ENCODE data around the gene WSCD1.

Gene WSCD1

DNA sequence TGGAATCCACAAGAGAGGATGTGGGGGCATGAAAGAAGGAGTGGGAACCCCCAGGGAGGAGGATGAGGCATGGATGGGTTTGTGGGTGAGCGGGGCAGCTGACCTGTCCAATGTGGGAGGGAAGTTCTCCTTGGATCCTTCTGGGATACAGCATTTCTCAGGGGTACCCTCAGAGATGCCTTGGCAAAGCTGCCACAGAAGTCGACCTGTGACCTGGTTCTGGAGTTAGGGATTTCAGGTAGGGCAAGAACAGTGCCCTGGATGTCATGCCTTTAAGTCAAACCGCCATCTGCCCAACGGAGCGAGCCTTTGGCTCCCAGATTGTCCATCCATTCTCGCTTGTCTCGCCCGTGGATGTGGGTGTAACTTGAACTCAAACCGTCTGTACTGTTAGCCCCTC, 30.0 kb downstream of the WSCD1 start:
- H3F3A ChIP-seq (ENCODE audit: insufficient read depth, low read length): no peaks in the 10 kb centered on the region
- no peak overlapping the region for H3K4me2 ChIP-seq (ENCODE audit: low read length)
- H3K9me2 ChIP-seq (ENCODE audit: low read depth, low read length): no peaks in the 10 kb centered on the region
- H3K4me1 ChIP-seq (ENCODE audit: insufficient read depth, low read length, severe bottlenecking): no peaks in the 10 kb centered on the region
- H3K4me3 ChIP-seq (ENCODE audit: low read depth, low read length, poor library complexity, severe bottlenecking): no peak overlapping the region
- no peak overlapping the region for H3K9ac ChIP-seq (ENCODE audit: low read length)
- H3K27me3 ChIP-seq (ENCODE audit: insufficient read depth, low read length): no peaks in the 10 kb centered on the region; the same call in 1 of the 2 replicates
- H2AFZ ChIP-seq (ENCODE audit: low read length): no peak overlapping the region
- H3K36me3 ChIP-seq (ENCODE audit: insufficient read depth, low read length): no peaks in the 10 kb centered on the region
- H4K20me1 ChIP-seq (ENCODE audit: insufficient read depth, low read length): no peaks in the 10 kb centered on the region
- no peaks in the 10 kb centered on the region for H3K9me3 ChIP-seq (ENCODE audit: low read length)
- H3K79me2 ChIP-seq (ENCODE audit: insufficient read depth, low read length): no peaks in the 10 kb centered on the region
- no peak overlapping the region for H3K27ac ChIP-seq (ENCODE audit: low read depth, low read length, poor library complexity, severe bottlenecking)
- no peak for TF ChIP-seq EZH2 (IDR thresholded peaks at IDR 0.05; ENCODE audit: borderline replicate concordance, low read length)
- TF ChIP-seq, protein P1, sequence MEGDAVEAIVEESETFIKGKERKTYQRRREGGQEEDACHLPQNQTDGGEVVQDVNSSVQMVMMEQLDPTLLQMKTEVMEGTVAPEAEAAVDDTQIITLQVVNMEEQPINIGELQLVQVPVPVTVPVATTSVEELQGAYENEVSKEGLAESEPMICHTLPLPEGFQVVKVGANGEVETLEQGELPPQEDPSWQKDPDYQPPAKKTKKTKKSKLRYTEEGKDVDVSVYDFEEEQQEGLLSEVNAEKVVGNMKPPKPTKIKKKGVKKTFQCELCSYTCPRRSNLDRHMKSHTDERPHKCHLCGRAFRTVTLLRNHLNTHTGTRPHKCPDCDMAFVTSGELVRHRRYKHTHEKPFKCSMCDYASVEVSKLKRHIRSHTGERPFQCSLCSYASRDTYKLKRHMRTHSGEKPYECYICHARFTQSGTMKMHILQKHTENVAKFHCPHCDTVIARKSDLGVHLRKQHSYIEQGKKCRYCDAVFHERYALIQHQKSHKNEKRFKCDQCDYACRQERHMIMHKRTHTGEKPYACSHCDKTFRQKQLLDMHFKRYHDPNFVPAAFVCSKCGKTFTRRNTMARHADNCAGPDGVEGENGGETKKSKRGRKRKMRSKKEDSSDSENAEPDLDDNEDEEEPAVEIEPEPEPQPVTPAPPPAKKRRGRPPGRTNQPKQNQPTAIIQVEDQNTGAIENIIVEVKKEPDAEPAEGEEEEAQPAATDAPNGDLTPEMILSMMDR (IDR thresholded peaks at IDR 0.05; ENCODE audit: low read length): no peak

DNA sequence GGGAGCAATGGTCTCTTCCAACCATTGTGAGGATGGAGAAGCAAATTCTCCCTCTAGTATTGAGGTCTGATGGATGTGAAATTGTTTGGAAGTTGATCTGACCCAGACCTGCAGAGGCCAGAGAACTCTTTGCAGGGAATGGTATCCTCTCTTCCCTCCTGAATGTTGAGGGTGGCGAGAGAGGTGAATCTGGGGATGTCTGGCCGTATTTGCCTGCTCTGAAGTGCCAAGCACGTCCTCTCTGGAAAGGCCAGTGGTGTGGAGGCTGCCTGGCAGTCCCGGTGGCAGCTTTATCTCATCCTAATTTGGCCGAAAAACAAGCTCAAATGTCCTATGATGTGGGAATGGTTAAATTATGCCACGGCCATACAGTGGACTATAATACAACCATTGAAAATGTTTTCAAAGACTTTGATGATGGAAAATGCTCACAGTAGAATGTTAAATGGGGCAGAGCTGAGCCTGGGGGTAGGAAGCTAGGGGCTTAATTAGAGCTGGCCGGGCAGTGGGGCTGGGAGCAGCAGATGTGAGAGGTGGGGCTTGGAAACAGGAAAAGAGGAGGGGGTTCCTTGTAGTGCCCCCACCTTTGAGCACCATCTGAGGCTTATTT, 30.8 kb downstream of the WSCD1 start:
- Histone ChIP-seq H3K36me3 (ENCODE audit: insufficient read depth, low read length) (no peaks in the 10 kb centered on the region), H3F3A (ENCODE audit: insufficient read depth, low read length) (no peaks in the 10 kb centered on the region), H3K9ac (ENCODE audit: low read length) (no peak overlapping the region), H2AFZ (ENCODE audit: low read length) (no peak overlapping the region), H3K27me3 (ENCODE audit: insufficient read depth, low read length) (no peaks in the 10 kb centered on the region; the same call in 1 of the 2 replicates), H4K20me1 (ENCODE audit: insufficient read depth, low read length) (no peaks in the 10 kb centered on the region), H3K4me2 (ENCODE audit: low read length) (no peak overlapping the region), H3K27ac (ENCODE audit: low read depth, low read length, poor library complexity, severe bottlenecking) (no peak overlapping the region), H3K4me3 (ENCODE audit: low read depth, low read length, poor library complexity, severe bottlenecking) (no peak overlapping the region), H3K9me3 (ENCODE audit: low read length) (no peaks in the 10 kb centered on the region), H3K79me2 (ENCODE audit: insufficient read depth, low read length) (no peaks in the 10 kb centered on the region), H3K4me1 (ENCODE audit: insufficient read depth, low read length, severe bottlenecking) (no peaks in the 10 kb centered on the region), H3K9me2 (ENCODE audit: low read depth, low read length) (no peaks in the 10 kb centered on the region)
- TF ChIP-seq, protein P1 (IDR thresholded peaks at IDR 0.05; ENCODE audit: low read length): no peak
- no peak for TF ChIP-seq EZH2 (IDR thresholded peaks at IDR 0.05; ENCODE audit: borderline replicate concordance, low read length)

DNA sequence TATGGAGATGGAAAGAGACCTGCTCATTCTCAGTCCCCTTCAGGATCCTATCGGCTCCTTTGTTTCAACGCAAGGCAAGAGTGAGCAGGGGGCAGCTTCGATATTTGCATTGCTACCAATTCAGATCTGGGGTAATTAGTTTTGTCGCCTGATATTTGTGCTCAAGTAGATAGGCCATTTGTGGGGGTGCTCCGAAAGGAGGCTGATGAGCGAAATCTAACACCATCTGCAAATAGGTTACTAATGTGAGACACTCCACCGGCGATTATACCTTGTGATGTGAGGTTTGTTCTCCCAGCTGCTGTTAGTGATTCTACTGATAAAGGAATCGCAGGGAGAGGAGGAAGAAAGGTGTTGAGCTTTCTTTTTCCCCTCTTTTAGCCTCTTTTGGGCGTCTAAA, 31.5 kb downstream of the WSCD1 start:
- Histone ChIP-seq H3K4me1 (ENCODE audit: insufficient read depth, low read length, severe bottlenecking) (no peaks in the 10 kb centered on the region), H3F3A (ENCODE audit: insufficient read depth, low read length) (no peaks in the 10 kb centered on the region), H3K27me3 (ENCODE audit: insufficient read depth, low read length) (no peaks in the 10 kb centered on the region; the same call in 1 of the 2 replicates), H2AFZ (ENCODE audit: low read length) (no peak overlapping the region), H4K20me1 (ENCODE audit: insufficient read depth, low read length) (no peaks in the 10 kb centered on the region), H3K36me3 (ENCODE audit: insufficient read depth, low read length) (no peaks in the 10 kb centered on the region), H3K9me3 (ENCODE audit: low read length) (no peaks in the 10 kb centered on the region), H3K4me3 (ENCODE audit: low read depth, low read length, poor library complexity, severe bottlenecking) (no peak overlapping the region), H3K27ac (ENCODE audit: low read depth, low read length, poor library complexity, severe bottlenecking) (no peak overlapping the region), H3K79me2 (ENCODE audit: insufficient read depth, low read length) (no peaks in the 10 kb centered on the region), H3K4me2 (ENCODE audit: low read length) (no peak overlapping the region), H3K9me2 (ENCODE audit: low read depth, low read length) (no peaks in the 10 kb centered on the region), H3K9ac (ENCODE audit: low read length) (no peak overlapping the region)
- TF ChIP-seq EZH2 (IDR thresholded peaks at IDR 0.05; ENCODE audit: borderline replicate concordance, low read length): no peak
- TF ChIP-seq, protein P1 (IDR thresholded peaks at IDR 0.05; ENCODE audit: low read length): no peak

Measured in OCI-LY1 (cell line).